ENCODE measurements around the gene LGALS3BP.

- no peak for TF ChIP-seq EZH2 (IDR thresholded peaks at IDR 0.05; ENCODE audit: borderline replicate concordance, insufficient read depth, low read depth, low read length, poor library complexity, severe bottlenecking)
- TF ChIP-seq CTCF (IDR thresholded peaks at IDR 0.05): no peak
Measured at GRCh38 chr17:78944026-78944425, 35.7 kb downstream of the LGALS3BP start.
